Neuronal stem cell (in vitro differentiated cells): ENCODE results near the gene CTNNBL1.
"Not testable (repeated sequence)": the region's sequence is repeated elsewhere in the genome, so short reads cannot be mapped to it uniquely, and the experiment has no call there.

ENCODE experiments used
- DNase-seq: peaks from one replicate; pipeline ENCODE4 v3.0.0-alpha.2; 2013; ENCODE audit warnings: low spot score
- H2AFZ ChIP-seq: one replicate; pipeline ENCODE4 v1.6.1; 2013; ENCODE audit warnings: mild to moderate bottlenecking, low read length, inconsistent platforms
- H2AK5ac ChIP-seq: 2 replicates; pipeline ENCODE4 v1.6.1; 2013; ENCODE audit warnings: low read depth, mild to moderate bottlenecking, inconsistent platforms, low read length, moderate library complexity, mixed read lengths
- H2BK120ac ChIP-seq: 2 replicates; pipeline ENCODE4 v1.6.1; 2013; ENCODE audit warnings: low read depth, mild to moderate bottlenecking, inconsistent platforms, low read length, moderate library complexity, mixed read lengths
- H2BK12ac ChIP-seq: one replicate; pipeline ENCODE4 v1.6.1; 2013; ENCODE audit warnings: low read length, inconsistent platforms
- H2BK15ac ChIP-seq: 2 replicates; pipeline ENCODE4 v1.6.1; 2013; ENCODE audit warnings: mild to moderate bottlenecking, low read length, inconsistent platforms, mixed read lengths
- H2BK5ac ChIP-seq: one replicate; pipeline ENCODE4 v1.6.1; 2013; ENCODE audit warnings: inconsistent platforms, mild to moderate bottlenecking, low read length, moderate library complexity
- H3K14ac ChIP-seq: one replicate; pipeline ENCODE4 v1.6.1; 2013; ENCODE audit warnings: low read length, inconsistent platforms
- H3K18ac ChIP-seq: 2 replicates; pipeline ENCODE4 v1.6.1; 2013; ENCODE audit warnings: low read length, inconsistent platforms
- H3K23ac ChIP-seq: 2 replicates; pipeline ENCODE4 v1.6.1; 2013; ENCODE audit warnings: low read depth, mild to moderate bottlenecking, mixed read lengths, low read length, inconsistent platforms; ENCODE audit not compliant: poor library complexity
- H3K27ac ChIP-seq: replicated peaks from 3 replicates; pipeline ENCODE4 v1.5.1; 2013; ENCODE audit warnings: low read length, inconsistent platforms
- H3K27me3 ChIP-seq, 3 experiments: 2 replicates each; pipeline ENCODE4 v1.6.1; 2013; ENCODE audit warnings: low read length in 3 of 3, mild to moderate bottlenecking in 2 of 3, inconsistent platforms in 1 of 3, low read depth in 1 of 3, mixed read lengths in 1 of 3, moderate library complexity in 1 of 3; ENCODE audit not compliant: control insufficient read depth in 3 of 3, insufficient read depth in 3 of 3
- H3K36me3 ChIP-seq, 2 donors: replicated peaks in 1 of 2; 2 replicates each; pipeline ENCODE4 v1.6.1; 2013; ENCODE audit warnings: low read length in 2 of 2; ENCODE audit not compliant: control insufficient read depth in 2 of 2, insufficient read depth in 2 of 2
- H3K4ac ChIP-seq: 2 replicates; pipeline ENCODE4 v1.6.1; 2013; ENCODE audit warnings: inconsistent platforms, mild to moderate bottlenecking, low read length, moderate library complexity
- H3K4me1 ChIP-seq, 2 donors: 1 replicate in 1 of 2; 2 replicates in 1 of 2; pipeline ENCODE4 v1.6.1; 2013; ENCODE audit warnings: low read length in 2 of 2, low read depth in 1 of 2; ENCODE audit not compliant: control insufficient read depth in 2 of 2, insufficient read depth in 1 of 2
- H3K4me2 ChIP-seq: one replicate; pipeline ENCODE4 v1.6.1; 2013; ENCODE audit warnings: mild to moderate bottlenecking, low read length, inconsistent platforms; ENCODE audit not compliant: insufficient read depth, poor library complexity, severe bottlenecking
- H3K4me3 ChIP-seq, 2 donors: 2 replicates each; pipeline ENCODE4 v1.5.1; 2013; ENCODE audit warnings: low read length in 2 of 2, mild to moderate bottlenecking in 2 of 2, inconsistent platforms in 1 of 2, moderate library complexity in 1 of 2
- H3K79me1 ChIP-seq: one replicate; pipeline ENCODE4 v1.6.1; 2013; ENCODE audit warnings: low read depth, mild to moderate bottlenecking, inconsistent platforms, low read length, moderate library complexity
- H3K9ac ChIP-seq: one replicate; pipeline ENCODE4 v1.6.1; 2013; ENCODE audit warnings: mild to moderate bottlenecking, low read depth, low read length, inconsistent platforms; ENCODE audit not compliant: poor library complexity
- H3K9me3 ChIP-seq, 2 donors: replicated peaks in 1 of 2; 2 replicates each; pipeline versions ENCODE3 to v1.6.1; 2013; ENCODE audit warnings: low read length in 2 of 2, mild to moderate bottlenecking in 2 of 2, inconsistent platforms in 1 of 2, low read depth in 1 of 2, mixed read lengths in 1 of 2, moderate library complexity in 1 of 2; ENCODE audit not compliant: control insufficient read depth in 2 of 2, insufficient read depth in 1 of 2
- H4K8ac ChIP-seq: one replicate; pipeline ENCODE4 v1.6.1; 2013; ENCODE audit warnings: low read depth, mild to moderate bottlenecking, inconsistent platforms, low read length, moderate library complexity
- H4K91ac ChIP-seq: one replicate; pipeline ENCODE4 v1.6.1; 2013; ENCODE audit warnings: low read length, low read depth, mild to moderate bottlenecking, inconsistent platforms; ENCODE audit not compliant: poor library complexity
- WGBS, 2 donors: extraction: QIAGEN DNeasy Blood & Tissue Kit; methylation state at CpG; one replicate each; pipeline ENCODE4 v1.1.7; 2013; ENCODE audit warnings: missing lambda C conversion rate in 2 of 2, mixed read lengths in 1 of 2; ENCODE audit not compliant: insufficient read length in 2 of 2, insufficient replicate concordance in 1 of 2; ENCODE audit errors: extremely low coverage in 2 of 2; 5-methylcytosine and 5-hydroxymethylcytosine counted together

Gene CTNNBL1

DNA sequence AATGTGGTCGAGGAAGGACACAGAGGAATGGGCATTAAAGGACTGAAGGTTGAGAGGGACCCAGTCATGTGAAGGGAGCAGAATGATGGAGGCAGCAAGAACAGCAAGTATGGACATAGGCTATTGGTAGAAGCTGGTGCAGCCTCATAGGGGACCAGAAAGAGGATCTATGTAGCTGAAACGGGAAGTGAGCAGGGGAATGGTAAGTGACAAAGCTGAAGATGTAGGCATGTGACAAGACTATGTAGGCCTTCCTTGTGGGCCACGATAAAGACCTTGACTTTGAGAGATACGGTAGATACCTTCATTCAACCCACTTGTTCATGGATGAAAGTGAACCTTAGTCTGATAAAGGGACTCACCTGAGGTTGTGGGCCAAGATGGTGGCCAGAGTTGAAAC lies 3.5 kb downstream of the CTNNBL1 start:
- WGBS, 2 donors, result no CpG with 5 or more reads among the region's 4 CpGs
- no peak overlapping the region for H3K18ac ChIP-seq
- no peak overlapping the region for H2AFZ ChIP-seq
- no peak overlapping the region for H2BK12ac ChIP-seq
- H2AK5ac ChIP-seq, result no peak overlapping the region
- H3K9ac ChIP-seq, result no peak overlapping the region
- H2BK15ac ChIP-seq, result no peak overlapping the region
- H3K23ac ChIP-seq, result no peak overlapping the region
- H3K79me1 ChIP-seq, result peaks cover 2% of the 10 kb centered on the region
- H3K4ac ChIP-seq, result no peak overlapping the region
- H3K14ac ChIP-seq, result no peak overlapping the region
- H3K36me3 ChIP-seq, result peaks cover 0 to 3% of the 10 kb centered on the region in 2 donors
- H4K8ac ChIP-seq, result no peak overlapping the region
- H2BK120ac ChIP-seq, result no peak overlapping the region
- H3K27ac ChIP-seq, result no peak overlapping the region
- no peak overlapping the region for H2BK5ac ChIP-seq
- no peak overlapping the region for H4K91ac ChIP-seq
- DNase-seq, result no peak
- H3K4me1 ChIP-seq, result peaks cover 0 to 2% of the 10 kb centered on the region in 2 donors
- no peak overlapping the region for H3K4me2 ChIP-seq
- no peak overlapping the region for H3K4me3 ChIP-seq
- H3K9me3 ChIP-seq, result no peaks in the 10 kb centered on the region
- H3K27me3 ChIP-seq, result no peaks in the 10 kb centered on the region

- no peak overlapping the region for H2BK120ac ChIP-seq
- no peak overlapping the region for H4K8ac ChIP-seq
- H3K4me3 ChIP-seq, result no peak overlapping the region
- no CpG with 5 or more reads among the region's 2 CpGs for WGBS, 2 donors
- H2AFZ ChIP-seq, result no peak overlapping the region
- H2BK15ac ChIP-seq, result no peak overlapping the region
- no peak overlapping the region for H2AK5ac ChIP-seq
- no peak overlapping the region for H3K4me2 ChIP-seq
- peaks cover 0 to 2% of the 10 kb centered on the region in 2 donors for H3K4me1 ChIP-seq
- no peak for DNase-seq
- no peak overlapping the region for H2BK5ac ChIP-seq
- no peaks in the 10 kb centered on the region for H3K9me3 ChIP-seq
- no peak overlapping the region for H3K27ac ChIP-seq
- H3K9ac ChIP-seq, result no peak overlapping the region
- H3K23ac ChIP-seq, result no peak overlapping the region
- no peak overlapping the region for H4K91ac ChIP-seq
- H2BK12ac ChIP-seq, result no peak overlapping the region
- H3K4ac ChIP-seq, result no peak overlapping the region
- H3K27me3 ChIP-seq, result no peaks in the 10 kb centered on the region
- H3K14ac ChIP-seq, result no peak overlapping the region
- H3K79me1 ChIP-seq, result peaks cover 1% of the 10 kb centered on the region
- no peak overlapping the region for H3K18ac ChIP-seq
- peaks cover 0 to 3% of the 10 kb centered on the region in 2 donors for H3K36me3 ChIP-seq
Observed at GRCh38 chr20:37699202-37699601, 5.4 kb downstream of the CTNNBL1 start.

GRCh38 chr20:37700301-37700700 lies 6.5 kb downstream of the CTNNBL1 start:
- no peak overlapping the region for H3K27ac ChIP-seq
- no CpG with 5 or more reads among the region's 4 CpGs for WGBS, 2 donors
- H3K4me1 ChIP-seq, result no peaks in the 10 kb centered on the region
- no peaks in the 10 kb centered on the region for H3K9me3 ChIP-seq
- H4K91ac ChIP-seq, result no peak overlapping the region
- no peak overlapping the region for H3K4me2 ChIP-seq
- no peak overlapping the region for H3K14ac ChIP-seq
- no peak overlapping the region for H3K18ac ChIP-seq
- H2AFZ ChIP-seq, result no peak overlapping the region
- H3K79me1 ChIP-seq, result no peaks in the 10 kb centered on the region
- H4K8ac ChIP-seq, result no peak overlapping the region
- H2BK5ac ChIP-seq, result no peak overlapping the region
- no peak overlapping the region for H3K4ac ChIP-seq
- H2AK5ac ChIP-seq, result no peak overlapping the region
- H2BK15ac ChIP-seq, result no peak overlapping the region
- no peak overlapping the region for H3K9ac ChIP-seq
- H3K23ac ChIP-seq, result no peak overlapping the region
- no peak for DNase-seq
- peaks cover 0 to 3% of the 10 kb centered on the region in 2 donors for H3K36me3 ChIP-seq
- no peak overlapping the region for H2BK12ac ChIP-seq
- H2BK120ac ChIP-seq, result no peak overlapping the region
- H3K4me3 ChIP-seq, result no peak overlapping the region
- H3K27me3 ChIP-seq, result no peaks in the 10 kb centered on the region

DNA sequence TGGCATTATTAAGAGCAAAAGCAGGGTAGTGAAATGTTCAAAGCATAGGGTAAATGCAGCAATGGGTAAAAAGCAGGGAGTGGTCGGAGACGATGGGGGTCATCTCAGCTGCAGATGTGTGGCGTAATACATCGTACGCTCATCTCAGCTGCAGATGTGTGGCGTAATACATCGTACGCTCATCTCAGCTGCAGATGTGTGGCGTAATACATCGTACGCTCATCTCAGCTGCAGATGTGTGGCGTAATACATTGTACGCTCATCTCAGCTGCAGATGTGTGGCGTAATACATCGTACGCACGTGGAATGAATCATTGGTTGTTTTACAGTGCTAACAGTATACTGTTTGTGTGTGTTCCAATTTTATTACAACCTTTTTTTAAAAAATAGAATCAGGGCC lies 7.8 kb downstream of the CTNNBL1 start:
- not testable (repeated sequence) for H2AFZ ChIP-seq, DNase-seq, H3K36me3 ChIP-seq, H3K4me1 ChIP-seq, H3K9me3 ChIP-seq, H2BK15ac ChIP-seq, H3K79me1 ChIP-seq, H2BK5ac ChIP-seq, H3K4ac ChIP-seq, H3K14ac ChIP-seq, H3K18ac ChIP-seq, H3K23ac ChIP-seq, H4K8ac ChIP-seq, H3K27ac ChIP-seq, H4K91ac ChIP-seq, H2AK5ac ChIP-seq, H3K27me3 ChIP-seq, H3K4me3 ChIP-seq, H3K4me2 ChIP-seq, H2BK12ac ChIP-seq, H3K9ac ChIP-seq, H2BK120ac ChIP-seq
- no CpG with 5 or more reads among the region's 17 CpGs for WGBS, 2 donors
